Ovary (tissue), 9 donors: ENCODE measurements around the gene SMIM44. TPM values are rescaled to one million over a fixed set of nuclear protein-coding genes. Genes with fewer than 3 reads are reported as not detected.
"Not testable (repeated sequence)": the region's sequence is repeated elsewhere in the genome, so short reads cannot be mapped to it uniquely, and the experiment has no call there.

Source experiments
- DNase-seq, 5 donors: peaks; one replicate each; pipeline ENCODE4 v3.0.0-alpha.2; 2019 to 2020
- H3K27ac ChIP-seq, 2 donors: fragments of 200-600 bp; one replicate each; pipeline versions ENCODE4 v1.5.1 to v1.8.0; 2019 to 2022
- H3K27me3 ChIP-seq: fragments of 200-600 bp; one replicate; pipeline ENCODE4 v1.8.0; 2022
- H3K36me3 ChIP-seq: fragments of 200-600 bp; sonication (generic); one replicate; pipeline ENCODE4 v1.5.1; 2019
- H3K4me1 ChIP-seq: one replicate; pipeline ENCODE4 v1.8.1; 2013; ENCODE audit warnings: mild to moderate bottlenecking, moderate library complexity; ENCODE audit not compliant: insufficient read depth
- H3K4me3 ChIP-seq: fragments of 200-600 bp; sonication (generic); one replicate; pipeline ENCODE4 v1.5.1; 2017
- H3K9me3 ChIP-seq, 2 donors: fragments of 200-600 bp in 1 of 2; sonication (generic) in 1 of 2; one replicate each; pipeline versions ENCODE4 v1.5.1 to v1.8.1; 2013 to 2019; ENCODE audit warnings: mild to moderate bottlenecking in 1 of 2, moderate library complexity in 1 of 2
- CTCF ChIP-seq, 3 donors: fragments of 450-650 bp in 2 of 3; fragments of 200-600 bp in 1 of 3; IDR thresholded peaks; one replicate each; pipeline versions ENCODE4 v1.5.1 to v1.8.0; 2016 to 2022; ENCODE audit warnings: antibody characterized with exemption in 3 of 3, mild to moderate bottlenecking in 1 of 3
- EP300 ChIP-seq: sonication (generic); formaldehyde crosslinking; IDR thresholded peaks from one replicate; pipeline ENCODE4 v1.6.1; 2017; ENCODE audit warnings: antibody characterized with exemption
- POLR2A ChIP-seq: fragments of 450-650 bp; IDR thresholded peaks from one replicate; pipeline ENCODE4 v1.6.1; 2017; ENCODE audit warnings: antibody characterized with exemption, mild to moderate bottlenecking, moderate library complexity
- WGBS, 3 donors: extraction: QIAGEN DNeasy Blood & Tissue Kit in 1 of 3; methylation state at CpG; one replicate each; pipeline versions ENCODE4 v1.1.5 to v1.1.7; 2013 to 2017; 5-methylcytosine and 5-hydroxymethylcytosine counted together
- intact Hi-C, 4 donors: fragments of 100-400 bp; cut with DNase I; formaldehyde crosslinking; loops; one replicate each; pipeline versions ENCODE4 v1.11.0 to v1.15.1; 2022 to 2023
- polyA plus RNA-seq, 2 donors: library from polyadenylated mRNA; stranded (reverse); fragments of 200-250 nt in 1 of 2; fragments of 350-450 nt in 1 of 2; fragmentation: Illumina TruSeq in 1 of 2; extraction: RNeasy Lipid Tissue Mini Kit (QIAGEN cat#74804) in 1 of 2; gene quantifications; one replicate each; pipeline ENCODE4 v1.2.3, GENCODE V29; 2013 to 2014
- total RNA-seq, 7 donors: library from RNA; depleted of rRNA in 2 of 7; stranded (reverse); fragments of >200 nt in 2 of 7; fragmentation: NEBNext Ultra II Directional in 3 of 7; extraction: Animal tissue kit (Norgen Biotek cat#: 25700) in 3 of 7; gene quantifications; one replicate each; pipeline versions ENCODE4 v1.1.0 to v1.2.4, GENCODE V29; 2016 to 2023
- donor health status: DM: no; HTN: no; CAD: no; lungs with moderate emphysema.
- donor health status: DM: no; HTN: no; CAD: no.
- donor health status: Bipolar disorder and iron deficiency.
- donor health status: DM: yes; HTN: yes; CAD: no.
- donor health status: DM: no; HTN: no; CAD: no.
- donor health status: DM: yes; HTN: yes; CAD: no.

The SMIM44 gene
- total and polyA plus RNA-seq, 9 donors: 0.92 TPM; not detected in 8

- Histone ChIP-seq H3K27me3 (no peaks in the 10 kb centered on the region), H3K4me1 (peaks cover 2% of the 10 kb centered on the region), H3K9me3 (no peaks in the 10 kb centered on the region), H3K27ac (no peak overlapping the region), H3K4me3 (no peak overlapping the region), H3K36me3 (no peaks in the 10 kb centered on the region)
- TF ChIP-seq EP300: no peak
- TF ChIP-seq POLR2A: no peak
- TF ChIP-seq CTCF (IDR thresholded peaks at IDR 0.05): no peak
- intact Hi-C loops: no loop called here
- WGBS, 3 donors: 89 to 93% (median 92%) methylated on average over 12 of the region's 12 CpGs
- DNase-seq: no peak
These were observed 47.1 kb upstream of the SMIM44 start for GRCh38 chr19:3530389-3530788.

- WGBS, 3 donors: 93 to 99% (median 95%) methylated on average over 7 of the region's 7 CpGs
- intact Hi-C loops, H3K4me1 ChIP-seq, H3K36me3 ChIP-seq, H3K27ac ChIP-seq, H3K9me3 ChIP-seq, H3K4me3 ChIP-seq, H3K27me3 ChIP-seq, DNase-seq: not testable (repeated sequence)
These were observed 46.1 kb upstream of the SMIM44 start for GRCh38 chr19:3529299-3529698.

- Histone ChIP-seq H3K36me3 (no peaks in the 10 kb centered on the region), H3K27me3 (no peaks in the 10 kb centered on the region), H3K9me3 (no peaks in the 10 kb centered on the region), H3K4me1 (peaks cover 2% of the 10 kb centered on the region), H3K4me3 (no peak overlapping the region), H3K27ac (no peak overlapping the region)
- intact Hi-C loops: no loop called here
- WGBS, 3 donors: 90 to 94% (median 94%) methylated on average over 20 of the region's 20 CpGs
- DNase-seq: no peak
- TF ChIP-seq CTCF (IDR thresholded peaks at IDR 0.05) (no peak), POLR2A (no peak), EP300 (no peak)
These were observed 45.4 kb upstream of the SMIM44 start for GRCh38 chr19:3528539-3529211.

GRCh38 chr19:3528080-3528479 is 44.8 kb upstream of the SMIM44 start:
- Histone ChIP-seq H3K36me3 (no peaks in the 10 kb centered on the region), H3K27ac (no peak overlapping the region), H3K27me3 (no peaks in the 10 kb centered on the region), H3K4me3 (no peak overlapping the region), H3K4me1 (no peaks in the 10 kb centered on the region), H3K9me3 (no peaks in the 10 kb centered on the region)
- no peak for DNase-seq
- TF ChIP-seq EP300 (no peak), CTCF (IDR thresholded peaks at IDR 0.05) (no peak), POLR2A (no peak)
- intact Hi-C loops: no loop called here
- WGBS, 3 donors: 94 to 99% (median 98%) methylated on average over 14 of the region's 14 CpGs

- no peak for DNase-seq
- intact Hi-C loops: no loop called here
- Histone ChIP-seq H3K4me1 (no peaks in the 10 kb centered on the region), H3K4me3 (no peak overlapping the region), H3K27me3 (no peaks in the 10 kb centered on the region), H3K9me3 (no peaks in the 10 kb centered on the region), H3K27ac (no peak overlapping the region), H3K36me3 (no peaks in the 10 kb centered on the region)
- TF ChIP-seq CTCF (IDR thresholded peaks at IDR 0.05) (no peak), POLR2A (no peak), EP300 (no peak)
- 93 to 94% (median 94%) methylated on average over 20 to 21 of the region's 21 CpGs for WGBS, 3 donors
These were observed 44.1 kb upstream of the SMIM44 start for GRCh38 chr19:3527238-3527910.
